ENCODE data around the gene FXYD4.

DNA sequence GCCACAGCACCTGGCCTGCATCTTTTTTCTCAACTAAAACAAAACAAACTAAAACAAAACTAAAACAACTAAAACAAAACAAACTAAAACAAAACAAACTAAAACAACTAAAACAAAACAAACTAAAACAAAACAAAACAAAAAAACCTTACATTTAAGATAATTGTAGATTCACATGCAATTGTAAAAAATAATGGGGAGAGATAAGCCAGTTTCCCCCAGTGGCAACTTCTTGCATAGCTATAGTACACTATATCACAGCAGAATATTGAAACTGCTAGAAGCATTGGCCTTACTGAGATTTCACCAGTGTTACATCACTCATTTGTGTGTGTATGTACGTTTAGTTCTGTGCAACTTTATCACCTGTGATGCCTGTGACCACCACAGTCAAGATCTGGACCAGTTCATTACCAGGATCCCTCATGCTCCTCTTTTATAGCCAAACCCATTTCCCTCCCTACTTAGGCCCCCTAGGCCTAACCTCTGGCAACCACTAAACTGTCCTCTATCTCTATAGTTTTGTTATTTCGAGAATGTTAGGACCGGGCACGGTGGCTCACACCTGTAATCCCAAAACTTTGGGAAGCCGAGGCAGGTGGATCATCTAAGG lies 9.3 kb downstream of the FXYD4 start:
- TF ChIP-seq EZH2phosphoT487 (IDR thresholded peaks at IDR 0.05; ENCODE audit: insufficient read depth, low read depth) (no peak), EZH2 (IDR thresholded peaks at IDR 0.05; ENCODE audit: insufficient read depth, poor library complexity, severe bottlenecking) (no peak)

Data from GM23248 (cell line).